ENCODE results near the gene FTSJ3.

The FTSJ3 gene

GRCh38 chr17:63780928-63781327 lies 46.5 kb downstream of the FTSJ3 start:
- no peak for DNase-seq

GRCh38 chr17:63780507-63780906 lies 47.0 kb downstream of the FTSJ3 start:
- no peak for DNase-seq

GRCh38 chr17:63775420-63775819 lies 52.0 kb downstream of the FTSJ3 start:
- DNase-seq, result no peak

- DNase-seq, result no peak
Observed at GRCh38 chr17:63774969-63775265, 52.5 kb downstream of the FTSJ3 start.

GRCh38 chr17:63774141-63774968 lies 53.1 kb downstream of the FTSJ3 start, which contains the start of gene DDX42:
Gene DDX42, plus strand, starts transcription at chr17:63774170. Its CDS starts 12,880 bp downstream, at chr17:63787050.
- peak; percentile 85 for DNase-seq

- peak; percentile 96 for DNase-seq
Observed at GRCh38 chr17:63773272-63774140, 54.0 kb downstream of the FTSJ3 start, which contains the start of gene CCDC47. Gene CCDC47, minus strand, starts transcription at chr17:63773597. Its CDS starts 7,422 bp downstream, at chr17:63766175.

GRCh38 chr17:63772801-63773271 lies 54.6 kb downstream of the FTSJ3 start:
- no peak for DNase-seq
